KBM-7 (cell line): Measurements from ENCODE around the gene PDE8A.
"Not testable (repeated sequence)": the region's sequence is repeated elsewhere in the genome, so short reads cannot be mapped to it uniquely, and the experiment has no call there.

ENCODE experiments used
- DNase-seq: peaks from one replicate; pipeline ENCODE4 v3.0.0-alpha.2; 2015
- in situ Hi-C: fragments of 300-500 bp; cut with MboI; formaldehyde crosslinking; loops from 2 replicates; pipeline ENCODE4 v1.14.3; 2020; ENCODE audit warnings: low sequenced_read_pairs, low pct_unique_long_range_greater_than_20kb, mixed read lengths

The PDE8A gene

GRCh38 chr15:85142312-85142711 is 160.7 kb downstream of the PDE8A start:
- in situ Hi-C loops = no loop called here
- peak; percentile 17 for DNase-seq

DNA sequence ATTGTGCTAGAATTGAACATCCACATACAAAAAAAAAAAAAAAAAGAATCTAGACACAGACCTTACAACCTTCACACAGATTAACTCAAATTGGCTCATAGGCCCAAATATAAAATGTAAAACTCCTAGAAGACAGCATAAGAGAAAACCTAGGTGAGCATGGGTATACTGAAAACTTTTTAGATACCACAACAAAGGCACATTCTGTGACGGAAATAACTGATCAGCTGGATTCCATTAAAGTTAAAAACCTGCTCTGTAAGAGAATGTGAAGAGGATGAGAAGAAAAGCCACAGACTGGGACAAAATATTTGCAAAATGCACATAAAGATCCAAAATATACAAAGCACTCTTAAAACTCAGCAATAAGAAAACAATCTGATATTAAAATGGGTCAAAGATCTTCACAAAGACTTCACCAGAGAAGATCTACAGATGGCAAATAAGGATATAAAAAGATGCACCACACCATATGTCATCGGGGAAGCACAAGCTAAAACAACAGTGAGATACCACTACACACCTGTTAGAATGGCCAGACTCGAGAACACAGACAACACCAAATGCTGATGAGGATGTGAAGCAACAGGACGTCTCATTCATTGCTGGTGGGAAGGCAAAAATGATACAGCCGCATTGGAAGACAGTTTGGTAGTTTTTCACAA is 167.9 kb downstream of the PDE8A start:
- in situ Hi-C loops = no loop called here
- no peak for DNase-seq

DNA sequence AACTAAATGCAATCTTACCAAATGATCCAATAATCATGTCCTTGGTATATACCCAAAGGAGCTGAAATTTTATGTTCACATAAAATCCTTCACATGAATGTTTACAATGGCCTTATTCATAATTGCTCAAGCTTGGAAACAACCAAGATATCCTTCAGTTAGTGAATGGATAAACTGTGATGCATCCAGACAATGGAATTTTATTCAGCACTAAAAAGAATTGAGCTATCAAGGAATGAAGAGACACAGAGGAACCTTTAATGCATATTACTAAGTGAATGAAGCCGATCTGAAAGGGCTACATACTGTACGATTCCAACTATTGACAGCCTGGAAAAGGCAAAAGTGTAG is 168.4 kb downstream of the PDE8A start:
- in situ Hi-C loops = no loop called here
- DNase-seq = no peak

GRCh38 chr15:85151145-85151544 is 169.5 kb downstream of the PDE8A start:
- no peak for DNase-seq
- in situ Hi-C loops = no loop called here

DNA sequence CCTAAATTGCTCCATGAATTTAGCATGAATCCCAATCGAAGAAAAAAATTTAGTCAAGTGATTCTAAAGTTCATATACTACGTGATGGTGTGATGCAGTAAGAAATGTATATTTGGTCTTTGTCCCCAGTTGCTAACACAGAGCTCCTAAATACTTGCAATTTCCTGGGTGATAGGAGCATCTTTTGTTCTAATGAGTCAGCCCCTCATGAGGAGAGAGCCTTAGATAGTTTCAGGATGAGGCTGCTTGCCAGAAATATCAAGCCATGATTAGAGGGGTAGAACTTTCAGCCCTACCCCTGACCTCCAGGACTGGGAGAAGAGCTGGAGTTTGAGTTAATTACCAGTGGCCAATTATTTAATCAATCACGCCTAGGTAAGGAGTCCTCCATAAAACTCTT is 170.2 kb downstream of the PDE8A start:
- no peak for DNase-seq
- in situ Hi-C loops = no loop called here

GRCh38 chr15:85154061-85154460 is 172.4 kb downstream of the PDE8A start:
- no peak for DNase-seq

DNA sequence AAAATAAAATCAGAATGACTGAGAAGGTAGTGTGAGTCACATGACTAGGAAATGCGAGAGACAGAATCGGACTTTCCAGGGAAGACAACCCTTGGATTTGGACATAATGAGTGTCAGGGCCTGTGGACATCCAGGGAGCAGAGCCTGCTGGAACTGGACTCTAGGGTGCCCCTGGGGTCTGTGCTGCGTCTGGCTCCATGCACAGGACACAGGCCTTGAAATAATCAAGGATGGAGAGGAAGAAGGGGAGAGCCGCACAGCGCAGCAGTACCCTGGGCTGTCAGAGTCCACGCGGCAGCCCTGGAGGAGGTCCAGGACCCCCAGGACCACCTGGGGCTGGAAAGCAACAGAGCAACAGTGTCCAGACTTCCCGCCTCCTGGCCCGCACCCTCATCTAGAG is 173.7 kb downstream of the PDE8A start:
- DNase-seq = no peak
- in situ Hi-C loops = no loop called here

More at GRCh38 chr15:85154061-85154460, 172.4 kb downstream of the PDE8A start:
- in situ Hi-C loops = no loop called here

GRCh38 chr15:85155857-85156256 is 174.2 kb downstream of the PDE8A start:
- DNase-seq = no peak
- in situ Hi-C loops = no loop called here

GRCh38 chr15:85157344-85157743 is 175.7 kb downstream of the PDE8A start:
- no peak for DNase-seq
- in situ Hi-C loops = no loop called here

DNA sequence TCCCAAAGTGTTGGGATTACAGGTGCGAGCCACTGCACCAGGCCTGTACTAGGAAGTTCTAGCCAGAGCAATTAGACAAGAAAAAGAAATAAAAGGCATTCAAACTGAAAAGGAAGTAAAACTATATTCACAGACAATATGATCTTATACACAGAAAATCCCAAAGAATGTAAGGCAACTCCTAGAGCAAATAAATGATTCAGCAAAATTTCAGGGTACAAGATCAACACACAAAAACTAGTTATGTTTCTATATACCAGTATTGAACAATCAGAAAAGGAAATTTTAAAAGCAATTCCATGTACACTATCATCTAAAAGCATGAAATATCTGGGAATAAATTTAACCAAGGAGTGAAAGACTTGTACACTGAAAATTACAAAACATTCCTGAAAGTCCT is 180.6 kb downstream of the PDE8A start:
- in situ Hi-C loops = no loop called here
- DNase-seq = no peak

DNA sequence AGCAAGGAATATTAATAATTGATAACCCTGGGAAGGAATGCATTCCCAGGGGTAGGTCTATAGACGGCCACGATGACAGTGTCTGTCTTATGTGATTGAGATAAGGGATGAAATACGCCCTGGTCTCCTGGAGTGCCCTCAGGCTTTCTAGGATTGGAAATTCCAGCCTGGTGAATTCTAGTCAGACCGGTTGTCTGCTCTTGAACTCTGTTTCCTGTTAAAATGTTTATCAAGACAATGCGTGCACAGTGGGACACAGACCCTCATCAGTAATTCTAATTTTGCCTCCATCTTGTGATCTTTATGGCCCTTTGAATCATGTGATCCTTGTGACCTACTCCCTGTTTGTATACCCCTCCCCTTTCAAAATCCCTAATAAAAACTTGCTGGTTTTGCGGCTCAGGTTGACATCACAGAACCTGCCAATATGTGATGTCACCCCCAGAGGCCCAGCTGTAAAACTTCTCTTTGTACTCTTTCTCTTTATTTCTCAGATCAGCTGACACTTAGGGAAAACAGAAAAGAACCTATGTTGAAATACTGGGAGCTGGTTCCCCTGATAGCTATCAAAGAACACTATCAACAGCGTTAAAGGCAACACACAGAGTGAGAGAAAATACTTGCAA is 183.3 kb downstream of the PDE8A start:
- in situ Hi-C loops = no loop called here
- no peak for DNase-seq

DNA sequence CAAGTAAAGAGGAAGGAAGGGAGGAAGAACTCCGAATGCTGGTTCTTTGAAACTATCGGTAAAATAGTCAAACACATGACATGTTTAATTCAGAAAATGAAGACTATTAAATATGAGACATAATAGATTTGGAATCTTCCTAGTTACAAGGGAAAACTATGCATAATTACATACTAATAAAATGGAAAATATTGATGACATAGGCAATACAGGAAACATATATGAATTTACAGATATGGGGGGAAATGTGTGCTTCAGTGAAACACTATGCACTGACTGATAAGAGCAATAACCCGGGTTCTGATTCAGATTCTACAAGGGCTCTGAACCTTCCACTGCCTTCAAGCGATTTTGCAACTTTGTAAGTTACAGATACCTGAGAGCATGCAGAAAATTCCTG is 185.9 kb downstream of the PDE8A start:
- in situ Hi-C loops = no loop called here
- no peak for DNase-seq

DNA sequence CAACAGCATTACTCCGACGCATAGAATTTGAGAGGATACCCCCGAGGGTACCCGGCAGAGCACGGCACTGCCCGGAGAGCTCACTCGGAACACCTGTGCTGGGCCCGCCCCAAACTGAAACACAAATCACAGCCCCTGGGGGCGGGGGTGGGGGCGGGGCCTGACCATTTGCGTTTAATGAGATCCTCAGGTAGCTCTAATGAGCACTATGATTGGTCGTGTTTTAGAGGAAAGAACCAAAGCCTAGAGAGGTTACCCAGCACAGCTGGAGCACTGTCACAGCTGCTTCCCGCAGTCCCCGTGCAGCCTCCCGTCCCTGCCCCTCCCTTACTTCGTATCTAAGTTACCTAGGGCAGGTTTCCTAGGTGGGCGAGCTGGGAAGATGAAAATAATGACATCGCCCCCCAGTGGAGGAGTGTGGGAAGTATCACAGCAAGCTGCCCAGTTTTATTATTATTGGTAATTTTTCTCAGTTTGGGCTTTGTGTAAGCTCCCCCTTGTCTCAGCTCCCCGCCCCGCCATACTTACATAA is 187.1 kb downstream of the PDE8A start:
- DNase-seq = peak; percentile 75
- in situ Hi-C loops = no loop called here

GRCh38 chr15:85171736-85172135 is 190.1 kb downstream of the PDE8A start:
- DNase-seq = no peak
- in situ Hi-C loops = no loop called here

DNA sequence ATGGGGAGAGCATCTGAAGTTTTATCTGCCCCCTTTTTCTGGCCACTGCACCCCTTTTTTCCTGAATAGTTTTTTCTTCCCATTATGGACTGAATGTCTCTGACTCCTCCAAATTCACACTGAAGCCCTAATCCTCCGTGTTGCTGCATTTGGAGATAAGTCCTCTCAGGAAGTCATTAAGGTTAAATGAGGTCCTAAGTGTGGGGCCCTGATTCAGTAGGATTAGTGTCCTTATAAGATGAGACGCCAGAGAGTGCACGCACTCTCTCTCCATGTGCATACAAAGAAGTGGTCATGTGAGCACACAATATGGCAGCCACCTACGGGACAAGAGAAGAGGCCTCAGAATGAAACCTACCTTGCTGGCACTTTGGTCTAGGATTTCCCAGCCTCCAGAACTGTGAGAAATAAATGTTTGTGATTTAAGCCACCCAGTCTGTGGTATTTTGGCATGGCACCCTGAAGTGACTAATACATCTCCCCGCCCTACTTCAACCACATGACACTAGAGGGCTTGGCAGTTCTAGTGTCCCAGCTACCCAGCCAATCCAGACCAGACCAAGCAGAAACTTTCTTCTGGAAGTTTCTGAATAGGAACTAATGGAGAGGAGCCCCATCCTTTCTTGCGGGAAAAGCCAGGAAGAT is 191.3 kb downstream of the PDE8A start:
- in situ Hi-C loops = no loop called here
- DNase-seq = no peak

- DNase-seq, in situ Hi-C loops: not testable (repeated sequence)
Observed at GRCh38 chr15:85173630-85174029, 192.0 kb downstream of the PDE8A start.

DNA sequence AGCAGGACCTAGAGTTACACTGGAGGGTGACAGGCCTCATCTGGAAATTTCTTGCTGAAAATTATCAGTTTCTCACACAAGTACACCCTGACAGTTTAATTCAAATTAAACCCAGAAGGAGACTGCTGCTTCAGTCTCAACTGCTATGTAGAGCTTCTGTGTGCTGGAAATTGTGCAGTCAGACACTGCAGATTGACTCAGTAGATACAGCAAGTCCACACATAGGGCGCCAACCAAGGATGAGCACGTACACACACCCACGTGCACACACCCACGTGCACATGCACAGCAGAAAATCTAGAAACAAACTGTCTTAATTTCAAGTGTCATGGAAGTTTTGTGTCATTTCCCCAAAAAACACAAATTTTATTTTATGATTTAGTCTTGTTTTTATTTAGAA is 192.9 kb downstream of the PDE8A start:
- no peak for DNase-seq
- in situ Hi-C loops = no loop called here

GRCh38 chr15:85177042-85177515 is 195.4 kb downstream of the PDE8A start:
- in situ Hi-C loops, DNase-seq: not testable (repeated sequence)

DNA sequence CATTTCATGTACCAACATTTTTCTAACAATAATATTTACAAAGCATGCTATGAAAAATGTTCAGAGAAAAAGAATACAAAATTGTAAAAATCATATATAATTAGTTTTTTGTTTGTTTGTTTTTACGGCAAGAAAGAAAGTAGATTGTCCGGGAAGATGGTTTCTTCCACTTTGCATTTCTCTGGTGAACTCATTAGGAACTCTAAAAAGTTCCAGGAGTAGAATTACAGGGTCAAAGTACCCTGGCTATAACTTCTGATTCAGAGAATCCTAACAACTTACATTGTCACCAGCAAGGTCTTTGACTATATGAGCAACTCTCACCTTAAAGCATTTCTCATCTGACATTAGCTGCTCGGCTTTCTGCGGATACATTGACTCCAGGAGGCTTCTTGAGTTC is 196.7 kb downstream of the PDE8A start:
- DNase-seq = no peak
- in situ Hi-C loops = no loop called here

GRCh38 chr15:85179700-85180099 is 198.0 kb downstream of the PDE8A start:
- in situ Hi-C loops = no loop called here
- DNase-seq = no peak
